GM19328 (cell line): ENCODE measurements around the gene GLB1L2.

Source experiments
- ATAC-seq: cut with Tn5 transposase; IDR thresholded peaks from one replicate; pipeline ENCODE4 v1.9.1; 2021; ENCODE audit warnings: mild to moderate bottlenecking, moderate library complexity; ENCODE audit not compliant: unreplicated experiment

Gene GLB1L2

GRCh38 chr11:134417871-134418840 lies 86.4 kb downstream of the GLB1L2 start:
- no peak for ATAC-seq

DNA sequence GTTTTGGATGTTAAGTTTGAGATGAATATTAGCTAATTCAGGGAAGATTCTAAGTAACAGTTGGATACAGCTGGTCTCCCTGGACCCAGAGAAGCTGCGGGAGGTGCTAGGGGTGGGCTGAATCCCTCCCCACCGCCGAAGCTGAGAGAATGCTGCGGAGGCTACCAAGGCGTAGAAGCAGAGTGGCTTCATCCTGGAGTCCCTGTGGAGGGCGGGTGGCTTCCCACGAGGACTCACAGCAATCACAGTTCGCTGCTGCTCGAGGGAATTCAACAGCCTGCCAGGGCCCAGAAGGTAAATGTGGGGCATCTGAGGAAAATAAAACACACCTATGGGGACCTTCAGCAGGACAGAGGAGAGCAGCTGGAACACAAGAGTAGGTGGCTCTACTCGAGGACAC lies 91.3 kb downstream of the GLB1L2 start:
- ATAC-seq: no peak

DNA sequence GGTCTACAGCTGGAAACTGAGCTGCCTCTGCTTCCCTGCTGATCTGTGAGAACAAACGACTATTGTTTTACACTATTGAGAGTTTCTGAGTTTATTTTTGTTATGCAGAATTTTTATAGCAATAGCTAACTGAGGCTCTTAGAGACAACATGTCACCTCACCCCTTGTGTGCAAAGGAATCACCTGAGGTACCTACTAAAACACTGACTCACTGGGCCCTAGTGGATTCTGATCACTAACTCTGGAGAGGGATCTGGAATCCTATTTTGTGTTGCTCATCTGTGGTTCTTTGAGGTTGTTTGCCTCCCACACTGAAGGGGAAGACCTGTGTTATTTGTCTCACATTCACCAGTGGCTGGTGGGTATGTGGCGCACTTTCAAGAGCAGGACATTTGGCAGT lies 93.6 kb downstream of the GLB1L2 start:
- ATAC-seq: no peak
